CD4-positive, alpha-beta T cell treated with Interferon alpha-2 for 1 hour (primary cell): ENCODE data around the gene TMEFF1.
A peak's percentile ranks its signal among the peaks of the same experiment; 100 is the strongest.
"Not testable (repeated sequence)": the region's sequence is repeated elsewhere in the genome, so short reads cannot be mapped to it uniquely, and the experiment has no call there.

ENCODE experiments used
- DNase-seq, 2 donors: peaks; one replicate each; pipeline ENCODE4 v3.0.0-alpha.2; 2020 to 2022

Gene TMEFF1, protein sequence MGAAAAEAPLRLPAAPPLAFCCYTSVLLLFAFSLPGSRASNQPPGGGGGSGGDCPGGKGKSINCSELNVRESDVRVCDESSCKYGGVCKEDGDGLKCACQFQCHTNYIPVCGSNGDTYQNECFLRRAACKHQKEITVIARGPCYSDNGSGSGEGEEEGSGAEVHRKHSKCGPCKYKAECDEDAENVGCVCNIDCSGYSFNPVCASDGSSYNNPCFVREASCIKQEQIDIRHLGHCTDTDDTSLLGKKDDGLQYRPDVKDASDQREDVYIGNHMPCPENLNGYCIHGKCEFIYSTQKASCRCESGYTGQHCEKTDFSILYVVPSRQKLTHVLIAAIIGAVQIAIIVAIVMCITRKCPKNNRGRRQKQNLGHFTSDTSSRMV

DNA sequence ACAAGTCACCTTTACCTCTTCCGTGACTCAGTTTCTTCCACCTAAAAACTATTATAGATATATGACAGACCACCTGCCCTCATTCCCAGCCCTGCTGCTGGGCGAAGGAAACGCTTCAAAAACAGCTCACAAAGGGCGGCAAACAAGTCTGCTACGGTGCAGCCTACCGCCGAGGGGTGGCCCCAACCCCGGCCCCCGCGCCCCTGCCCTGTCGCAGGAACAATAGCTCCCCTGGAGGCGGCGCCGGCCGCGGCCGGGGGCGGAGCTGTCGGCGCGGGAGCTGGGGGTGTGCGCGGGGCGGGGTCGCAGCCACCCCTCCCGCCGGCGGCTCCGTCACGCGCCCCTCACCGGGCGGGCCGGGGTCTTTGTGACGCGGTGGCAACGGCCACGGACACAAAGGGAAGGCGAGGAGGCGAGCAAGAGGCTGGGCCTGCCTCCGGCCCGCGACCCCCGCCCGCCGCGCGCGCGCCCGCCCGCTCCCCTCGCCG, at the start of gene TMEFF1:
TMEFF1 (plus strand) TSS at position 362 of the 488 bp plus-strand sequence. CDS start 396 bp downstream, outside the sequence.
- DNase-seq: peak; percentile 18 to 22

DNA sequence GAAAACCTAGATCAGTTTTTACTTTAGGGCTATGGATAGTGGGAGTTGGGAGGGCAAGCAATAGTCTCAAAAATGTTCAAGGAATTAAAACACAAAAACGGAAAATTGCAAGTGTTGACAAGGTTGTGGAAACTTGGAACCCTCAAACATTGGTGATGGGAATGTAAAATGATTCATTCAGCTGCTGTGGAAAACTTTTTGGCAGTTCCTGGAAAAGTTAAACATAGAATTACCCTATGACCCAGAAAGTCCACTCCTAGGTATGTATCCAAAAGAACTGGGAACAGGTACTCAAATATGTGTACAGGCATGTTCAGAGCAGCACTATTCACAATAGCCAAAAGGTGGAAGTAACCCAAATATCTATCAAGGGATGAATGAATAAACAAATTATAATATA, 47.2 kb upstream of the TMEFF1 start:
- DNase-seq: no peak

DNA sequence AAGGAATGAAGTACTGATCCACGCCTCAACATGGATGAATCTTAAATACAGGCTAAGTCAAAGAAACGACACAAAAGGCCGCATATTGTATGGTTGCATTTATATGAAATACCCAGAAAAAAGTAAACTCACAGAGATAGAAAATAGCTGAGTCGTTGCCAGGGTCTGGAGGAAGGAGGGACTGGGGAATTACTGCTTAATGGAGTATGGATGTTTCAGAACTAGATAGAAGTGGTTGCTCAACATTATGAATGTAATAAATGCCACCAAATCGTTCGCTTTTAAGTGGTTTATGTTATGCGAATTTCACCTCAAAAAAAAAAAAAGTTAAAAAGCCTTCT, 46.8 kb upstream of the TMEFF1 start:
- DNase-seq: no peak

DNA sequence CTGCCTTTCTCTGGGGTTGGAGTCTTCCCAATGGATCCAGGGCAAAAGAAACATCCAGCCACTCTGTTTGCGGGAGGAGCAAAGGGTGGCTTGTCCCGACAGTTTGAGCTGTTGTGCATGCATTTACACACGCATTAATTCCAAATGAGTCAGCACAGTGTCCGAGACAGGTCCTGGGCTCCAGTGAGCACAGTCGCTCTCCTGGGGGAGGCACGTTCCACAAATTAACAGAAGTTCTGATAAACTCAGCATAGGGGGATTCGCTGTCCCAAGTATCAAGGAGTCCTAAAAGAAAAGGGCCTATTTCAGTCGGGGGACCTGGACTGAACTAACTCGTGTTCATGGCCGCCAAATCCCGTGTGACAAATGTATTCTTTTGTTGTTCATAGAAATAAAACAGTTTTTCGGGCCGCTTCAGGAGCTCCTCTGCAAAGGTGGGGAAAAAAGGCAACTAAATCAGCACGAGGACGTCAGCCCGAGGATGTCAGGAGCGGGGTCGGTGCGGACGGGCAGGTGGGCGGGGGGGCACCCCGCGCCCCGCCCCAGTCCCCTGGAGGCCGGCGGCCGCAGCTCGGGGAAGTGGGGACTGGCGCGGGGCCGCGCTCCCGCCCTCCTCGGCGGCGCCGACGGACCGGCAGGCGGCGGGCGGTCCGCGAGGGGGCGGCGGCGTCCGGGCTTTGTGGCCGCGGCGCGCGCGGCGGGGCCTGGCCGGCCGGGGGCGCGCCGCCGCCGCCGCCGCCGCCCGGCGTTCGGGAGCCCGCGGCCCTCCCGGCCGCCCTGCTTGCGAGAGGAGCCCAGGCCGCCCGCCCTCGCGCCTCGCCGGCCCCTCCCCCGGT, 46.2 kb upstream of the TMEFF1 start, which contains the start of gene MSANTD3:
MSANTD3 (plus strand) TSS at position 614 of the 836 bp plus-strand sequence. CDS start 14,796 bp downstream, outside the sequence.
- peak; percentile 45 to 66 for DNase-seq

- DNase-seq: no peak
Measured at GRCh38 chr9:100427366-100428263, 45.3 kb upstream of the TMEFF1 start.

DNA sequence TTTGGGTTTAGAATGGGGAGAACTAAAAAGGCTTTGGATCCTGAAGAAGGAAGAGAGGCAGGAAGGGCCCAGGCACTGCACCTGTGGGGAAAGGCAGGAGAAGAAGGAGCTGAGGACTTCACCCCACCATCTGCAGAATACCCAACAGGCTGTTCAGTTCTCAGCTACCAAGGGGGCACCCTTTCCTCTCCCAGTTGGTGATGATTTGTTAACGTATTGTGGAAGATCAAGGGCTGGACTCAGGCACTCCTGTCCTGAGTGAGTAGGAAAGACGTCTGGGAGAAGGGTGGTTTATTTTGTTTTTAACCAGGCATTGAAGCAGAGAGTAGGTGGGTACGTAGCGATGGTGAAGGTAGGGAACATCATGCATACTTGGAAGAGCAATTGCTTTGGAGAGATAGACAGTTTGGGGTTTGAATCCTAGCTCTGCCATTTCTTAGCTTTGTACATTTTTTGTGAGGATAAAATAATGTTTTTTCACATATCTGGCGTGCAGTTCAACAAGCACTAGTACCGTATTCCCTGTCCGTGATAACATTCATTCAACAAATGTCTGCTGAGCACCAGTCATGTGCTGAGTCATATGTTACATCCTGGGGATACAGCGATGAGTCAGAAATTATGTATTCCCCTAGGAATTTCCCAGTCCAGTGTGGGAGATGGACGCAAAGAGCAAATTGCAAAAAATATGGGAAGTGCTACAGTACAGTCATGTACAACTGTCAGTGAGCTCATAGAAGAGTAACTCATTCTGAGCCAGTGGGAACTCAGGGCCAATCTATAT, 43.9 kb upstream of the TMEFF1 start:
- DNase-seq: no peak

GRCh38 chr9:100430286-100430940, 42.5 kb upstream of the TMEFF1 start:
- no peak for DNase-seq

DNA sequence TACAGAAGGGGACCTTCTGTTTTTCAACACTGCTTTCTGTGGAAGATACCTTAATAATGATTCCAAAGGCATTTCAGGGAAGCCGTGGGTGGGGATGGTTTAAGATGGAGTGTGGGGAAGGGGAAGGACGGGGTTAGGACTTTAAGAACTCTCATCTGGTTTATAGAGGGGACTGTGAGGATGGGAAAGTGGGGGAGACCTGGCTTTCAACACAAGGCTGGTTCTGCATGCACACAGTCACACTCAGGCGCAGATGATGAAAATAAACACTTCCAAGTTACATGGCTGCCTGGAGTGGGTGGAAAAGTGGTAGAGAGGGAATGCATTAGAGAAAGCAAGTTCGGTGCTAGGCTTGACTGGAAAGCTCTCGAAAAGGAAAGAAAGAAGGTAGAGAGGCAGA, 41.1 kb upstream of the TMEFF1 start:
- no peak for DNase-seq

DNA sequence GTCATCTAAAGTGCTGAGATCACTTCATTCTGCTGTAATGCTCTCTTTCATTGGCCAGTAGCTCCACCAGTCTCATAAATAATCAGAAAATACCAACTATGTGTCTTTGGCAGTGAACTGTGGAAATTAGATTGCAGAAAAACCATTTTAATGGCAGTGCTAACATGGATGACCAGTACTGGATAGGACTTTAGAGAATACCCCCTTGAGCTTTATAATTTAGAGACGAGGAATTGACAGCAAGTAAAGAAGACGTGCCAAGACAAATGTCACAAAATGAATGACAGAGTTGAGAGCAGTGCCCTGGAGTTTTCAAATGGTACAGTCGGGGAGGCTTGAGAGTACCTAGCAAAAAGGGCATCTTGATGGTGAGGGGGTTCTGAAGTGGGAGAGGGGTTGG, 40.2 kb upstream of the TMEFF1 start:
- no peak for DNase-seq

DNA sequence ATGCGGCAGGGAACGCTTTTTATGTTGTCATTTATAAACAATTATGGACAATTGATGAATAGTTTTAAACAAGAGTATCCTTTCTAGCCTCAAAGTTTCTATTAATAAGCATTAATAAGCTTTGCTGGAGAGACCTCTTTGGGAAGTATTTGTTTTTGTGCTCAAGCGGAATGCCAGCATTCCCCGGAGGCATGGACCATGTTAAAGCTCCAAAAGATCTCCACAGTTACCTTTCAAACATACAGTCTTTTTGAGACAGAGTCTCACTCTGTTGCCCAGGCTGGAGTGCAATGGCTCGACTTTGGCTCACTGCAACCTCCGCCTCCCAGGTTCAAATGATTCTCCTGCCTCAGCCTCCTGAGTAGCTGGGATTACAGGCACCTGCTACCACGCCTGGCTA, 36.4 kb upstream of the TMEFF1 start:
- no peak for DNase-seq

DNA sequence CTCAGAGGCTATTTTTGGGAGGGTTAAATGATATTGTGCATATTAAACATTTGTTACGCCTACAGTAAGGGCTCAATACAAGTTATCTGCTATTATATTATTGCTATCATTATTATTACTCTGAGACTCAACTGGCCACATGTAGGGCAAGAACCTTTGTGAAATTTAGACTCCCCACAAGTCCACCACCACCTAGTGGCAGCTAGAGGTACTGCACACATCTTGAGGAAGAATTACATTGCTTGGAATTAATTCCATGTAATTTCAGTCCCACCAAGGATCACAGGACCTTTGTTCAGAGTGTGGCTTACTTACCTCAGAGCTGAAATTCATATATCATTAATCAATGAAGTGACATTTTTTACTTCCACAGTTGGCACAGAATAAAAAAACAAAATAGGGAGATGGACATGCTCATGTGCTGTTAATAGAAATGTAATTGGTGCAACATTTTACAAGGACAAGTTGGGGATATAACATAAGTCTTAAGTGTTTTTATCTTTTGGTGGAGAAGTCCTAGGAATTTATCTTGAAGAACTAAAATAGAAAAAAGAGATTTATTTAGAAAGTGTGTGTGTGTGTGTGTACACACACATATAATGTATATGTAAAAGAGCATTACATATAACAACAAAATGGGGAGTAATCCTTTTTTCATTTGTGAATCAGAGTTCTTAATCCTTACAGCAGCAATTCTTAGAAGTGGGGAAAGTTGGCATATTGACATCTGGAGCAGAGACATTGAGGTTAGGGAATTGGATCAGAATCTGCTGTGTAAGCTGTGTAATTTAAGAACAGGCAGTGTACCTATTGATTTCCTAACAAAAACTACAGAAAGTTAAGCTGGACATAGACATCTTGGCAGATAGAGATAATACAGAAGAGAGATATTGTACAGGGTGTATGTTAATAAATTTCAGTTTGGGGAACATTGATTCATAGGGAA, 34.8 kb upstream of the TMEFF1 start:
- peak; percentile 53 to 73 for DNase-seq

DNA sequence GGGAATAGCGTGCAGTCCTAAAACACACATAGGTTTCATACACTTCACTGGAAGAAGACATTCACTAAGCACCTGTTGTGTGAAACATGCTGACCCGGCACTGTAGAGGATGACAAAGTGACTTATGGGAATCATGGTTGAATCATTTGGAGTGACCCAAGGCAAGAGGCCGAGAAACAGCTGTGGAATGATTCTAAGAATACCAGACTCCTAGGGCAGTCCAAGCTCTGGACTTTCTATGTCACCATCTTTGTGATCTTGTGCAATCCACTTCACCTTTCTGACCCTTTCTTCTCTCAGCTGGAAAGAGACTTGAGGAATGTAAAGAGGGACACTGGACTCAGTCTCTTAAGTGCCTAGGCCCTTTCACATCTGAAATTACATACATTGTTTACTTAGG, 32.9 kb upstream of the TMEFF1 start:
- no peak for DNase-seq

- DNase-seq: not testable (repeated sequence)
Measured at GRCh38 chr9:100440487-100440886, 32.5 kb upstream of the TMEFF1 start.

- no peak for DNase-seq
Measured at GRCh38 chr9:100441911-100442361, 31.0 kb upstream of the TMEFF1 start.

GRCh38 chr9:100443781-100444768, 28.9 kb upstream of the TMEFF1 start:
- DNase-seq: no peak

DNA sequence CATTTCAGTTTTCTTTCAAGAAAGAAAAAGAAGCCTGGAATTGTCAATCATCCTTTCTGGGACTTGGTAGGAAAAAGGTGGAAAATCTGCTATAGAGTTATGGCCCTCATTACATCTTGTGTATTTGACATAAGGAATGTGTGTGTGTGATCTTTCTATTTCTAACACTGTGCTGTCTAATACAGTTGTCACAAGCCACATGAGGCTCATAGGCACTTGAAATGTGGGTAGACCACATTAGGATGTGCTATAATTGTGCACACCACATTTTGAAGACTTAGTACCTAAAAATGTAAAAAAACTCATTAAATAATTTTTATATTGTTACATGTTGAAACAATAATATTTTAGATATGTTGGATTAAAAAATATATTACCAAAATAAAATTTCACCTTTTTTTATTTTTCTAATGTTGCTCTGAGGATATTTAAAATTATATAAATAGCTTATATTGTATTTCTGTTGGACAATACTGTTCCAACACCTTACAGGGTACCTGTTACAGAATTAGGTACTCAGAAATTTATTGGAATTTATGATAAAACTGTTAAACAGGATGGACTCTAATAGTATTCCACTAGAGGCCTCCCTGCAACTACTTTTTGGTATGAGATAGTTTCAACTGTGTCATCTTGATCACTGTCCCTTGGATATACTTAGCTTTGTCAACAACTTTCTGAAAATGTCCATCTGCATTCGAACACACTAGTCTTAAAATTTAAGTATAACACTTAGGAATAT, 27.6 kb upstream of the TMEFF1 start:
- DNase-seq: no peak

DNA sequence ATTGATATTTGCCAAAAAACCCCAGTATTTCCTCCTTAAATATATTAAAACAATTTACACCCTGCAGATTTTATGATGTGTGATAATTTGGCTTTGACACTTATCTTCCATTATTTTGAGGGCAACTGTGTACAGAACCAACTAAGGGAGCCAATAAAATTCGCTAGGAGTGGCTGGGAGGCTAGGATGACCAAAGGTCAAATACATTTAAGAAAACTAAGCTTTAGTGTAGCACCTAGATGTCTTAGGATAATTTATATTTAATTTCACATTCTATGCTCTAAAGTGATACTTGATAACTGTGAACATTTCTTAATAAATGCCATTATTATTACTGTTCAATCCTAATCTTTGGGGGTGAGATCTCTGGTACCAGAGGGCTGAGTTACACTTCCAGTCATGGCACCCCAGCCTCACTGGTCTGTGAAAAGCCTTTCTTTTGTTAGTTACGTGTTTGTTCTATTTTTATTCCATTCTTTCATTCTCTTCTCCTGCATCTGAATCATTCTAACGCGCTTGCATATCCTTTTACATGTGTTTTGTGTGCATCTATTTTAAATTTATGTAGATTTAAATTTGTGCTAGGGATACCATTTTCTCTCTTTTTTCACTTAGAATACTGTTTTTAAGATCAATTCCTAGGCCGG, 26.9 kb upstream of the TMEFF1 start:
- DNase-seq: no peak

GRCh38 chr9:100447041-100447440, 25.9 kb upstream of the TMEFF1 start:
- no peak for DNase-seq
